ENCODE data around the gene ASTL.

GRCh38 chr2:96128456-96128855 lies 9.8 kb downstream of the ASTL start:
- TF ChIP-seq CTCF (IDR thresholded peaks at IDR 0.05), result no peak
- no peak for TF ChIP-seq EP300 (IDR thresholded peaks at IDR 0.05)
- TF ChIP-seq POLR2A (IDR thresholded peaks at IDR 0.05), result no peak
